Measurements from ENCODE around the gene ACY1.

ACY1 gene

GRCh38 chr3:51967384-51968169 is 15.8 kb upstream of the ACY1 start, which contains the start of gene PCBP4:
PCBP4 (minus strand) TSS chr3:51967454; CDS start chr3:51961240, 6,214 bp downstream.
- Mint-ChIP-seq H3K9me3 (ENCODE audit: low read depth) (no peaks in the 10 kb centered on the region), H3K4me1 (ENCODE audit: low read depth) (peaks cover 18% of the 10 kb centered on the region), H3K36me3 (peaks cover 5% of the 10 kb centered on the region), H3K27ac (no peak within 1 kb of the TSS), H3K27me3 (no peaks in the 10 kb centered on the region), H3K4me3 (peak within 1 kb of the TSS; percentile 84)

GRCh38 chr3:51968170-51968775 is 15.1 kb upstream of the ACY1 start:
- H3K4me1 Mint-ChIP-seq (ENCODE audit: low read depth) = peaks cover 20% of the 10 kb centered on the region
- H3K27ac Mint-ChIP-seq = no peak overlapping the region
- H3K9me3 Mint-ChIP-seq (ENCODE audit: low read depth) = no peaks in the 10 kb centered on the region
- H3K36me3 Mint-ChIP-seq = peaks cover 5% of the 10 kb centered on the region
- H3K27me3 Mint-ChIP-seq = no peaks in the 10 kb centered on the region
- peak overlapping the region; percentile 80 for H3K4me3 Mint-ChIP-seq

DNA sequence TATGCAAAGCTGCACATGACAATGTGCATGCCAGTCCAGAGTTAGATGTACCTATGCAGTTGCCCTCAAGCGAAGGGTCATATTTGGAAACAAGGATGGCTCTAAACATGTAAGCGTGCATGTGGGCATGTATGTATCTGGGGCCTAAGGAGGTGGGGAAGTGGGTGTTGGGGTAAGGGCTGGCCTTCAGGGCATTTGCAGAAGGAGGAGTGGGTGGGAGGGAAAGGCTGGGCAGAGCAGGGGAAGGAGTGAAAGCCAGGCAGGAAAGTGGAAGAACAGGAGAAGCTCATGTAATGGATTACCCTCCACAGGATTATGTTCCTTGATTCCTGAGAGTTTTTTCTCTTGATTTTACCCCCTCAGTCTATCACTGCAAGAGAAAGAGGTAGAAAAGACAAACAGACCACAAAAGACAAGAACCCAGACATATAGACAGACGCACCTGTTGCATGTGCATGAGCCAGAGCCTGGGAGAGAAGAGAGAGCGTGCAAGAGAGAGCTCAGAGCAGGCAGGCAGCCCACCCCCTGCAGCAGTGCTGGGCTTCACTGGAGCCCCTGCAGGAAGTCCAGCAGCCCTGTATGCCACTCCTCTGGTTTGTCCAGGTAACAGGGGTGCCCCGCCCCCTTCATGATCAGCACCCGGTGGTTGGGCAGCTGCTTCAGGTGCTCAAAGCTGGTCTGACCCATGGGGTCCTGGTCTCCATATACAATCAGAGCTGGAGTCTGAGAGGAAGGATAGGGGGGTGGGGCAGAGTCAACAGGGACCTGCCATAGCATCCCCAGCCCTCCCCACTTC is 14.3 kb upstream of the ACY1 start:
- Mint-ChIP-seq H3K36me3 (peaks cover 5% of the 10 kb centered on the region), H3K9me3 (ENCODE audit: low read depth) (no peaks in the 10 kb centered on the region), H3K27me3 (no peaks in the 10 kb centered on the region), H3K4me1 (ENCODE audit: low read depth) (peaks cover 26% of the 10 kb centered on the region), H3K27ac (no peak overlapping the region), H3K4me3 (peak overlapping the region; percentile 80)

GRCh38 chr3:51969841-51970240 is 13.5 kb upstream of the ACY1 start:
- H3K27me3 Mint-ChIP-seq = no peaks in the 10 kb centered on the region
- H3K4me3 Mint-ChIP-seq = no peak overlapping the region
- peaks cover 5% of the 10 kb centered on the region for H3K36me3 Mint-ChIP-seq
- H3K4me1 Mint-ChIP-seq (ENCODE audit: low read depth) = peaks cover 28% of the 10 kb centered on the region
- H3K27ac Mint-ChIP-seq = no peak overlapping the region
- no peaks in the 10 kb centered on the region for H3K9me3 Mint-ChIP-seq (ENCODE audit: low read depth)

- peaks cover 32% of the 10 kb centered on the region for H3K4me1 Mint-ChIP-seq (ENCODE audit: low read depth)
- peak overlapping the region; percentile 54 for H3K4me3 Mint-ChIP-seq
- H3K9me3 Mint-ChIP-seq (ENCODE audit: low read depth) = no peaks in the 10 kb centered on the region
- H3K27me3 Mint-ChIP-seq = no peaks in the 10 kb centered on the region
- H3K27ac Mint-ChIP-seq = no peak overlapping the region
- peaks cover 2% of the 10 kb centered on the region for H3K36me3 Mint-ChIP-seq
Observed at GRCh38 chr3:51970606-51971300, 12.6 kb upstream of the ACY1 start.

GRCh38 chr3:51971350-51971749 is 12.0 kb upstream of the ACY1 start:
- no peaks in the 10 kb centered on the region for H3K27me3 Mint-ChIP-seq
- no peak overlapping the region for H3K27ac Mint-ChIP-seq
- H3K9me3 Mint-ChIP-seq (ENCODE audit: low read depth) = no peaks in the 10 kb centered on the region
- H3K36me3 Mint-ChIP-seq = peaks cover 2% of the 10 kb centered on the region
- H3K4me1 Mint-ChIP-seq (ENCODE audit: low read depth) = peaks cover 32% of the 10 kb centered on the region
- peak overlapping the region; percentile 13 for H3K4me3 Mint-ChIP-seq

GRCh38 chr3:51974277-51974962 is 8.9 kb upstream of the ACY1 start:
- Mint-ChIP-seq H3K4me1 (ENCODE audit: low read depth) (peaks cover 30% of the 10 kb centered on the region), H3K36me3 (no peaks in the 10 kb centered on the region), H3K4me3 (peak overlapping the region; percentile 95), H3K27me3 (no peaks in the 10 kb centered on the region), H3K27ac (peak overlapping the region; percentile 94), H3K9me3 (ENCODE audit: low read depth) (no peaks in the 10 kb centered on the region)

DNA sequence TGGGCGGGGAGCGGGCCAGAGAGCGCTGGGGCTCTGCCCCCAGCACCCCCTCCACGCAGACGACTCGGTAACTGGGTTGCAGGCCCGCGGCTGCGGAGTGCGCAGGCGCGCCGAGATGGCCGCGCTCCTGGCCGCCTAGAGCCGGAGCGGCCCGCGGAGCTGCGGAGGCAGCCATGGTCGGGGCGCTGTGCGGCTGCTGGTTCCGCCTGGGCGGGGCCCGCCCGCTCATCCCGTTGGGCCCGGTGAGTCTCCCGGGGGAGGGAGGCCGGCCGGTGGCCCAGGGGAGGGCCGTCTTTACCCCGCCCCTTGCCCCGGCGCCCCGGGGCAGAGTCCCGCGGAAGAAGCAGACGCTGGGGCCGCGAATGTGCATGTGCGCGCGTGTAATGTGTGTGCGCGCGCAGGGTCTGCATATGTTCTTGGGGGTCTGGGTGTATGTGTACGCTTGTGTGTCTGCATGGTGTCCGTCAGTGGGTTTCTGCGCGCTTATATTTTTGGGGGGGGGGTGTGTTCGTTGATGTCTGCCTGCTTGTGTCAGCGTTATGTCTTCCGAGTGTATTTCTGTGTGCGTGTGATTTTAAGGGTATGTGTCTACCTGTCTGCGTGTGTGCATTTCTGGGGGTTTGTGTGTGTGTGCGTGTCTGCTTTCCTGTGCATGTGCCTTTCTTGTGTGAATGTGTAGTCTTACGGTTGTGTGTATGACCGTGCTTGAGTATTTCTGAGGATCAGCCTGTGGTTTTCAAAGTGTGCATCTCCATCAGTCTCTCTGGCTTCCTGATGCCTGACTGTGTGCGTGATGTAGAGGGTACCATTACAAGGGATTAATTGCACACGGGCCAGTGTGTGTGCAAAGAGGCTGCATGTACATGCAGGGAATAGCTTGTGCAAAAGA is 8.1 kb upstream of the ACY1 start, which contains the start of gene ABHD14A:
Gene ABHD14A (plus strand): TSS at position 102 of the 889 bp plus-strand sequence. CDS start 72 bp downstream, at position 174.
- Mint-ChIP-seq H3K36me3 (no peaks in the 10 kb centered on the region), H3K4me3 (peak within 1 kb of the TSS; percentile 95), H3K9me3 (ENCODE audit: low read depth) (no peaks in the 10 kb centered on the region), H3K27ac (peak within 1 kb of the TSS; percentile 94), H3K4me1 (ENCODE audit: low read depth) (peaks cover 30% of the 10 kb centered on the region), H3K27me3 (no peaks in the 10 kb centered on the region)

GRCh38 chr3:51975852-51976549 is 7.3 kb upstream of the ACY1 start:
- Mint-ChIP-seq H3K27me3 (no peaks in the 10 kb centered on the region), H3K4me1 (ENCODE audit: low read depth) (peaks cover 28% of the 10 kb centered on the region), H3K36me3 (no peaks in the 10 kb centered on the region), H3K27ac (peak overlapping the region; percentile 88), H3K4me3 (peak overlapping the region; percentile 95), H3K9me3 (ENCODE audit: low read depth) (no peaks in the 10 kb centered on the region)

DNA sequence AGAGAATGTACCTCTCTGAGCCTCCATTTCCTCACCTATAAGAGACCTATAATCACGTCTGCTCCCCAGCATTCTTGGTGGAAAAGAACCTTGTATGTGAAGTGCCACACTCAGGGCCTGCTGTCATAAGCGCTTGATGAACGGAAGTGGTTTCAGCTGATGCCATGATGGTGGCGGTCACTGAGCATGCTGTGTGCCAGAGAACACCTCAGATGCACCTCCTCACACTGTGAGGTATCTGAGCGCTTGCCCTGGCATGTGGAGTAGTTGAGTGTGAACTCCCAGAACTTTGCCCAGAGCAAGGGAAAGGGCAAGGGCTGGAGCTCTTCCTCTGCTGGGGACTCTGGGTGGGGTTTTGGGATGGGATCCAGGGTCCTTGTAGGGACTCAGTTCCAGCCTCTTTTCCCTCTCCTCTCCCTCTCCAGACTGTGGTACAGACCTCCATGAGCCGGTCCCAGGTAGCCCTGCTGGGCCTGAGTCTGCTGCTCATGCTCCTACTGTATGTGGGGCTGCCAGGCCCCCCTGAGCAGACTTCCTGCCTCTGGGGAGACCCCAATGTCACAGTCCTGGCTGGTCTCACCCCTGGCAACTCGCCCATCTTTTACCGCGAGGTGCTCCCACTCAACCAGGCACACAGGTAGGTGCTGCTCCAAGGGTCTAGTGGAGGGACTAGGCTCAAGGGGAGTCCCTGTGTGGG is 5.7 kb upstream of the ACY1 start:
- Mint-ChIP-seq H3K4me3 (peak overlapping the region; percentile 51), H3K9me3 (ENCODE audit: low read depth) (no peaks in the 10 kb centered on the region), H3K27ac (peak overlapping the region; percentile 50), H3K27me3 (no peaks in the 10 kb centered on the region), H3K36me3 (no peaks in the 10 kb centered on the region), H3K4me1 (ENCODE audit: low read depth) (peaks cover 34% of the 10 kb centered on the region)

GRCh38 chr3:51978143-51978502 is 5.2 kb upstream of the ACY1 start:
- H3K36me3 Mint-ChIP-seq = no peaks in the 10 kb centered on the region
- H3K9me3 Mint-ChIP-seq (ENCODE audit: low read depth) = no peaks in the 10 kb centered on the region
- H3K27ac Mint-ChIP-seq = peak overlapping the region; percentile 50
- no peaks in the 10 kb centered on the region for H3K27me3 Mint-ChIP-seq
- no peak overlapping the region for H3K4me3 Mint-ChIP-seq
- peaks cover 38% of the 10 kb centered on the region for H3K4me1 Mint-ChIP-seq (ENCODE audit: low read depth)

DNA sequence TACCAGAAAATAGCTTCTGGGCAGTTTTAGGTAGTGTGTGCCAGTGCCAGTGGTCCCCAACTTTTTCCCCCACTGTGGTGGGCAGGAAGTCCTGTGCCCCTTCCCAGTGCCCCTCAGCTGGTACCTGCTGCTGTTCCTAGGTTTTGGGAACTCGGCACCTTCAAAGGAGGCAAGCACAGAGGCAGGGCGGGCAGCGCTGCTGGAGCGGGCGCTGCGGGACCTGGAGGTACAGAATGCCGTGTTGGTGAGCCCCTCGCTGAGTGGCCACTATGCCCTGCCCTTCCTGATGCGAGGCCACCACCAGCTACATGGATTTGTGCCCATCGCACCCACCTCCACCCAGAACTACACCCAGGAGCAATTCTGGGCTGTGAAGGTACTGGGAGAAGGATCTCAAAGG is 3.1 kb upstream of the ACY1 start:
- Mint-ChIP-seq H3K4me1 (ENCODE audit: low read depth) (peaks cover 31% of the 10 kb centered on the region), H3K36me3 (no peaks in the 10 kb centered on the region), H3K9me3 (ENCODE audit: low read depth) (no peaks in the 10 kb centered on the region), H3K4me3 (no peak overlapping the region), H3K27me3 (no peaks in the 10 kb centered on the region), H3K27ac (no peak overlapping the region)
